Measurements from ENCODE around the gene DNAH9. TPM values are rescaled to one million over a fixed set of nuclear protein-coding genes. Genes with fewer than 3 reads are reported as not detected.

Gene DNAH9
- total RNA-seq, 6 experiments from 2014 or later, result not detected

DNA sequence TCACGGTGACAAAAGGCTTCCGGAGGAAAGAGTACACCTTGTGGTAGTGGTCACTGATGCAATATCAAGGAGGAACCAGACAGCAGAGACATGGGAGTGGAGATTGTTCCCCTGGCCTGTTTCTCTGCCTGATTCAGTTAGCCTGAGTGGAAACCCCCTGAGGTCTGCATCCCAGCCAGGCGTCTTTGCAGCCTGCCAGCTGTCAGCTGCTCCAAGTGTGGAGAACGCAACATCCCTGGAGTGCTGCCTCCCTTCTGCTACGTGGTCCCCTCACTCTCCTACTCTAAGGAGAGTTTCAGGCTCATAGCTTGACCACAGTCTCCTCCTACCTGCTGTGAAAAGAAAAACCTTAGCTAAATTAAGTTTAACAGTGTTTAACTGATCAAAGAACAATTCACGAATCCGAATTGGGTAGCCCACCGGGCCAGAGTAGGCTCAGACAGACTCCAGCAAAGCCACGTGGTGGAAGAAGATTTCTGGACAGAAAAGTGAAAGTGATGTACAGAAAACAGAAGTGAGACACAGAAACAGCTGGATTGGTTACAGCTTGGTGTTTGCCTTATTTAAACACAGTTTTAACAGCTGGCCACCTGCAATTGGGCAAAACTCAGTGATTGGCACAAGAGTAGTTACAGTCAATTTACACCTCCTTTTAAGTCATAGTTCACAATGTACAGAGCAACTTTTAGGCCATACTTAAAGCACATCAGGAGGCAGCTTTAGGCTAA is 188.6 kb downstream of the DNAH9 start:
- Histone ChIP-seq H3K4me3 (no peak overlapping the region), H3K9me3 (peaks cover 0 to 5% (median 0%) of the 10 kb centered on the region in 4 donors), H3K27ac (no peak overlapping the region), H3K27me3 (no peaks in the 10 kb centered on the region), H3K4me1 (no peaks in the 10 kb centered on the region), H3K36me3 (no peaks in the 10 kb centered on the region)
- ATAC-seq, result no peak
- no peak for DNase-seq
- intact Hi-C loops (cut with DNase I), result no loop called here
- TF ChIP-seq POLR2A (IDR thresholded peaks at IDR 0.05) (no peak), CTCF (IDR thresholded peaks at IDR 0.05) (no peak)
- 48% methylated on average over 7 of the region's 9 CpGs for WGBS (ENCODE audit: insufficient coverage, low coverage, low lambda C conversion rate, missing lambda C conversion rate)

GRCh38 chr17:11795906-11796305 is 197.6 kb downstream of the DNAH9 start:
- no peak for TF ChIP-seq CTCF (IDR thresholded peaks at IDR 0.05)
- no peak overlapping the region for H3K27ac ChIP-seq
- no peaks in the 10 kb centered on the region for H3K27me3 ChIP-seq
- DNase-seq (no peak), ATAC-seq (no peak)
- intact Hi-C loops (cut with DNase I), result no loop called here
- H3K4me1 ChIP-seq, result no peaks in the 10 kb centered on the region
- H3K9me3 ChIP-seq, result no peaks in the 10 kb centered on the region
- H3K36me3 ChIP-seq, result no peaks in the 10 kb centered on the region
- 67% methylated on average over 1 of the region's 1 CpG for WGBS (ENCODE audit: insufficient coverage, low coverage, low lambda C conversion rate, missing lambda C conversion rate)
- no peak overlapping the region for H3K4me3 ChIP-seq

- no peaks in the 10 kb centered on the region for H3K9me3 ChIP-seq
- no peaks in the 10 kb centered on the region for H3K27me3 ChIP-seq
- TF ChIP-seq POLR2A (IDR thresholded peaks at IDR 0.05), result no peak
- H3K4me1 ChIP-seq, result no peaks in the 10 kb centered on the region
- ATAC-seq (no peak), DNase-seq (no peak)
- H3K36me3 ChIP-seq, result no peaks in the 10 kb centered on the region
- no peak overlapping the region for H3K27ac ChIP-seq
- H3K4me3 ChIP-seq, result no peak overlapping the region
- intact Hi-C loops (cut with DNase I), result no loop called here
- WGBS (ENCODE audit: insufficient coverage, low coverage, low lambda C conversion rate, missing lambda C conversion rate), result 59% methylated on average over 3 of the region's 8 CpGs
Observed at GRCh38 chr17:11797803-11798202, 199.5 kb downstream of the DNAH9 start.

DNA sequence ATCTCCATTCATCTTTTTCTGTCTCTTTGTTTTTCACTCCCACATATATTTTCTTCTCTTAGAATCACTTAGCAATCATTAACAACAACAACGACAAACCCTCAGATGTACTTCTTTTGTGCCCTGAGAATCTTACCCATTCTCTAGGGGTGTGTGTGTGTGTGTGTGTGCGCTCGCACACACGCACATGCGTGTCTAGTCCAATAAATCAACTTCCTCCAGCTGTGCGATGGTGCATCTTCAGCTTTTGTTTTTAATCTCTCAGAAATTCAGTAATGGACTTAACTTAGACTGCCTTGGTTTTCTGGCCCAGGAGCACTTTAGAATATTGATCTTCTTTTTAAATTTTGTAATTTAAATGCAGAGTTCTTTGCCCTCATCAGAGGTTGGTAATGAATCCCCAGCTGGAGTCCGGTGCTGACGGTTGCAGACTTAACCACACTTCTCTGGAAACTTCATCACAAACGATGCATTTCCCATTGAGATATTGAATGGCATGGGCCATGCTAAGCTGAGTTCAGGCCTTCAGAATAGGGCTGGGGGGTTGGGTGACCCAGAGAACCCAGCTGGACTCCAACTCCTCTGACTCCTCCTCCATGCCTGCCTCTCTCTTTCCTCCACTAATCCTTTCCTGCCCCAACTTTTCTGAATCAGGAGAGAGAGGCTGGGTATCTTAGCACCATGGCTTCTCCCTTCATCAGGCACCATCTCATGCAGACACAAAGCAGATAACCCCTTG is 205.1 kb downstream of the DNAH9 start:
- no peak for ATAC-seq
- DNase-seq, result no peak
- no peak overlapping the region for H3K4me3 ChIP-seq
- 62% methylated on average over 9 of the region's 9 CpGs for WGBS (ENCODE audit: insufficient coverage, low coverage, low lambda C conversion rate, missing lambda C conversion rate)
- H3K36me3 ChIP-seq, result no peaks in the 10 kb centered on the region
- no peaks in the 10 kb centered on the region for H3K27me3 ChIP-seq
- H3K4me1 ChIP-seq, result no peaks in the 10 kb centered on the region
- TF ChIP-seq CTCF (IDR thresholded peaks at IDR 0.05) (no peak), POLR2A (IDR thresholded peaks at IDR 0.05) (no peak)
- intact Hi-C loops (cut with DNase I), result loop anchor here in 1 of 2 donors (10.0 kb wide), 1 partner anchor 51 kb away; no protein-coding TSS in a partner anchor
- H3K9me3 ChIP-seq, result no peaks in the 10 kb centered on the region
- no peak overlapping the region for H3K27ac ChIP-seq

DNA sequence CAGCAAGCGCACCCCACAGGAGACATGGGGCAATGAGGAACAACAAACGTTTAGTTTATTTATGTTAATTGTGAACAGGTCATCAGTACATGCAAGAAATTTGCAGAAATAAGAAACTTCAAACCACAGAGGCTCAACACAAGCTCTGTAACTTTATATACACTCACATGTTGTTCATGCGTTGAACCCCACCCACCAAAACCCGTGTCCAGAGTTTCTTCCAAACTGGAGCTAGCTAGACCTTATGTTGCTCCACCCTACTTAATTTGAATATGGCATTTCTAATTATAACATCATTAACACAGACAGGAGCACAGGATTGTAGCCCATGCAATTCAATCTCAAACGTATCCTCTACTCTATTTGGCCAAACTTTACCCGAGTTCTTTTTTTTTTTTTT is 206.9 kb downstream of the DNAH9 start:
- Histone ChIP-seq H3K4me1 (no peaks in the 10 kb centered on the region), H3K27ac (no peak overlapping the region), H3K27me3 (no peaks in the 10 kb centered on the region), H3K9me3 (no peaks in the 10 kb centered on the region), H3K4me3 (no peak overlapping the region), H3K36me3 (no peaks in the 10 kb centered on the region)
- WGBS (ENCODE audit: insufficient coverage, low coverage, low lambda C conversion rate, missing lambda C conversion rate), result 48% methylated on average over 5 of the region's 6 CpGs
- intact Hi-C loops (cut with DNase I), result loop anchor here in 1 of 2 donors (10.0 kb wide), 1 partner anchor 50 kb away; no protein-coding TSS in a partner anchor
- TF ChIP-seq POLR2A (IDR thresholded peaks at IDR 0.05) (no peak), CTCF (IDR thresholded peaks at IDR 0.05) (no peak)
- no peak for ATAC-seq
- no peak for DNase-seq

All from right lobe of liver (tissue), 6 donors.